NCI-H446 treated with DMSO at 0.1 percent for 48 hours (cell line): ENCODE measurements around the gene SLC28A1.
A peak's percentile ranks its signal among the peaks of the same experiment; 100 is the strongest.
"Not testable (repeated sequence)": the region's sequence is repeated elsewhere in the genome, so short reads cannot be mapped to it uniquely, and the experiment has no call there.

Experiments
- DNase-seq: peaks from one replicate; lab custom pipeline; 2025; lab: John Stamatoyannopoulos, UW

Gene SLC28A1

DNA sequence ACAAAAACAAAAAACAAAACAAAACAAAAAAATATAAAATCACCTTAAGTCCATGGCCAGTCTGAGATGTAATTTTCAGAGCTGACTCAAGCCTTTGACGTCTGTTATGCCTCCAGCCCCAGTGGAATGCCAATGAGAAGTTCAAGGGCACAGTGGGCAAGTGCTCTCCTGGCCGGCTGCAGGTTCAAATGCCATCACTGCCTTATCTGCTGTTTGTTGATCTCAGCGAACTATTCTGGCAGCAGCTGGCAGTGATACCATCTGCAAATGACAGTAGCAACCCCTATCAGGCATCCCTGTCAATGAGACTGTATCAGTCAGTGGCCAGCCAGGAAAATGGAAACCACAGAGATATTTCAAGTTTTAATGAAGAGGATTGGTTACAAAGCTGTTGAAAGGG lies 86.4 kb downstream of the SLC28A1 start:
- DNase-seq = no peak

DNA sequence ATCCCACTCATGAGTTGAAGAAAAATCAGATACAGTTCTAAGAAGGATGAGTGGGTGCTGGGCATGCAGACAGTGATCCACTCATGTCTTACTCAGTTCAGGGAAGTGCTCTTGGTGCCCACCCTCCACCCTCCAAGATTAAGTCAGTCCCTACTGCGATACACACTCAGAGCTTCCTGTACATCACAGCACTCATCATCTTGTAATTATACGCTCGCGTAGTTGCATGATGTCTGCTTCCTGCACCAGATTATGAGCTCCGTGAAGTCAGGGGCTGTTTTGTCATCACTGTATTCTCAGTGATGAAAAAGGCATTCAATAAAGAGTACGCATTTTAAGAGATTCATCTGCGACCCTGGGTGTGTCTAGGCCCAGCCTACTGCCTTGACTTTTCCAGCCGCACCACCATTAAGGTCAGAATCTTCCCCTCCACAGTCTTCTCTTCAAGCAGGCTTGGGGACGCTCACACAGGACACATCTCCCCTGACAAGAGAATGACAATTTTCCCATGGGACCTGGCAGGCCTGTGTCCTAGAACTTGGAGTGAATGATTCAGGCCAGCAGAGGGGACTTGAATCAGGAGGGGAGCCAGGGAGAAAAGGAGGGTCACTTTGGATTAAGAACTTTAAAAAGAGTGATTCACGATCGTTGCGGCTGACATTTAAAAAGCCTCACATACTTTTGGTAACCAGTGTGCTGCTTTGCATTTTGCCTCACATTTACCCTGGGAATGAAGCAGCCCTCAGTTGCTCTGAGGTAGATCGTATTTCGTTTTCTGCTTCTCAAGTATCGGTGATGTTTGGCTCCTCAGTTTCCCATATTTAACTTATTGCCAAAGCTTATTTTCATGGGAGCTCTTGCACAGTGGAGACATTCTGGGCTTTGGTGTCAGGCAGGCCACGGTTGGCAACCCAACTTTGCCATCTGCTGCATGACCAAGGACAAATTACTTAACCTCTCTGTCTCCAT lies 89.3 kb downstream of the SLC28A1 start:
- DNase-seq = no peak

DNA sequence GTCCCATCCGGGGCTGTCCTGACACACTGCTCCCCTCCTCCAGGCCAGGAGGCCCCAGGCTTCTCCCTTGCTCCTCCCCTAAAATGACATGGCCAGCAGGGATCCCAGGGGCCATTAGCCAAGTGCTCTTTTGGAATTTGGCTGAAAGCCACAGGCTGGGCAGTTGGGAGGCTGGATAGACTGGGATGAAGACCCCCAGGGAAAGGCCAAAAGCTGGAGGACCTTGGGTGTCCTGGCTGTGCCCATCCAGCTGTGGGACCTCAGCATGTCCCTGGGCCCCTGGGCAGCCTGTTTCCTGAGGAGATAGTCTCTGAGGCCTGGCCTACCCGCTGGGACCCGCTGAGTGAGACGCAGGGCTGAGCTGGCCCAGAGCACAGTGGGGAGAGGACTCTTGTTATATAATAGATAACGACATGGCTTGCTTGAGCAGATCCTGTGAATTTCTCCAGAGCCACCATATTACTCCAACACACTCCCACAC lies 91.4 kb downstream of the SLC28A1 start:
- DNase-seq = no peak

DNA sequence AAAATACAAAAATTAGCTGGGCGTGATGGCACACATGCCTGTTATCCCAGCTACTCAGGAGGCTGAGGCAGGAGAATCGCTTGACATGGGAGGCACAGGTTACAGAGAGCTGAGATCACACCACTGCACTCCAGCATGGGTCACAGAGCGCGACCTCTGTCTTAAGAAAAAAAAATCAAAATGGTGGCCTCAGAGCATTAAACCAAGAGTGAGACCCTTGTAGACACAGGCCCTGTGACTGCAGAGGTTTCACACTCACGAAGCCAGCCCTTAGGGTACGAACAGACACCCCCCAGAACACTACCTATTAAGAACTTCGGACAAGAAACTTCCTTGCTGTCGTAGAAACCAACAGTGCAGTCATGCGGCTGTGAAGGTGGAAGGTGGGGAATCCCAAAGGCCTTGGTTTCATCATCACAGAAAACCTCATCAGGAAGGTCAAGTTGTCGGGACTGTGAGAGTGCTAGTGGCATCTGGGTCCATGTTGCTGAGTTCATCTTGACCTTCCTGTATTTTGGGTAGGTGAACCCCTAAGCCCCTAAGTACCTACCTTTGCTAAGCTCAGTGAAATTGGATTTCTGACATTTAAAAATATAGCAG lies 92.4 kb downstream of the SLC28A1 start:
- DNase-seq = no peak

DNA sequence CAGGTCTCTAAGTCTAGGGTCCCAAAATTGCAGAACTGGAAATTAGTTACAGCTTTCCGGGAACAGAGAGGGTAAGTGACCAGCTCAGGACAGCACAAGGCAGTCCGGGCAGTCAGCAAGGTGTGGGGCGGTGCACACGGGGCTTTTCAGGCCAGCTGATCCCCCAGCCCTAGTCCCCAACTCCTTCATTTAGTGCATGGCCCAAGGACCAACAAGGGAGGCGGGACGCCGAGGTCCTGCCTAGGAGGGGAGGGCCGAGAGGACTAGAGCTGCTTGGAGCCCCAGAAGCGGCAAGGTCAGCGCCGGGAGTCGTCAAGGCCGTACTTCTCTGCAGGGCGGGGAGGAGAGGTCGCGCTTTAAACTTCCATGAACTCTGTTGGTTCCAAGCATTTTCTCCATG lies 95.2 kb downstream of the SLC28A1 start:
- DNase-seq = no peak

DNA sequence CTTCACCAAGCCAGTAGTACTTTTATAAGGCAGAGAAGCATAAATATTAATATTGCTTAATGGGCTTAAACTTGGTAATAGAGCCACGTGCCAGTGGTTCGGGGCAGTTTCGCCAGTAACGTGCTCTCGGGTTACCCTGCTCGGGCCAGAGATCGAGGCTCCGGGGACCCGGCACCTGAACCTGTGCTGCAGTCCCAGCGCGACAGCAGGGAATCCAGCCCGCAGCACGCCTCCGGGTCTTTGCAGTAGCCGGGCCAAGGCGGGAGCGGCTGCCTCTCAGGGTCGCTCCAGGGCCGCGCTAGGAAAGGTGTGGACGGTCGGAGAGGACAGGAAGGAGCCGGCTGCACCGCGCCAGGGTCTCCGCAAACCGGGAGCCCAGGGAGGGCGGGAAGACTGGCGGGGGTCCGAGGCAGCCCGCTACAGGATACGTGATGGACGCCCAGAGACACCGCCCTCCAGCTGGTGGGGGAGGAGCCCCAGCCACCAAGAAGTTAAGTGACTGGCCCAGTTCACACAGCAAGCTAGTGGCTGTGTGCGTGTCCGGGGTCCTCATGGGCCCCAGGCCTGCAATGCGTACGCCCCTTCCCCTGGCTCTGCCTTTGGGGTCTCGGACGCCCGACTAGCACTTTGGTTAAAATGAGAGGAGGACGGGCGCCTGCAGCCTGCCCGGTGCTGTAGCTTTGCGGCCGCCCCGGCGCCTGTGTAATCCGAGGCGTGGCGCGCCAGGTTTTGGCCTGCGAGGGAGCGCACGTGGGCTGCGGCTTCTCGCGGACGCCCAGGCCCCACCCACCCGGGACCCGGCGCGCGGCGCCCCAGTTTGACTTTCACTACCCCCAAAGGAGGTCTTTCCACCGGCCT lies 96.0 kb downstream of the SLC28A1 start:
- DNase-seq = peak; percentile 74

DNA sequence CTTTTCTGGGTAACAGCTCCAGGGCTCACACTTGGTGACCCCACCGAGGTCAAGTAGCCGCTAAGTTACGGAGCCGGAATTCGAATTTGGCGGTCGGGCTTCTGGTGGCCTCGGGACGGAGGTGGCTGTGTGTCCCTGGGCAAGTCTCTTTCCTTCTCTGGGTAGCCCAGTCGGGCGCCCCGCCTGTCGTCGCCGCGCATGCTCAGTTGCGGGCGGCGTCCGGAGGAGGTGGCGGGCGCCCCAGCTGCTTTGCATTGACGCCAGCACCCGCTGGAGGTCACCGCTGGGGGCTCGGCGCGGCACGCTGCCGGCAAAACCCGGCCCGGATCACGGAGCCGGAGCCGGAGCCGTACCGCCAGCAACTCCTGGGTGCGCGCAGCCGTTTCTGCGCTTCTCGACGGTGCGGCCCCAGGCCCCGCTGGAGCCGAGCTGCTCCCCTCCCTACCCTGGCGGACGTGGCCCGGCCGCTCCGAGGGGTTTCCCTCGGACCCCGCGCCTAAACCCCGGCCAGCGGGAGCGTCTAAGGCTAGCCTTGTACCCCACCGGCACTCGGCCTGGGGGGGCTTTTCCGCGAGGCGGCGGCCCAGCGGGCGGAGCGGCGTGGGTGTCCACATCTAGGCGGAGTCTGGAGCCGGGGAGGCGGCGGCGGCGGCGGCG lies 96.7 kb downstream of the SLC28A1 start:
- peak; percentile 84 for DNase-seq

DNA sequence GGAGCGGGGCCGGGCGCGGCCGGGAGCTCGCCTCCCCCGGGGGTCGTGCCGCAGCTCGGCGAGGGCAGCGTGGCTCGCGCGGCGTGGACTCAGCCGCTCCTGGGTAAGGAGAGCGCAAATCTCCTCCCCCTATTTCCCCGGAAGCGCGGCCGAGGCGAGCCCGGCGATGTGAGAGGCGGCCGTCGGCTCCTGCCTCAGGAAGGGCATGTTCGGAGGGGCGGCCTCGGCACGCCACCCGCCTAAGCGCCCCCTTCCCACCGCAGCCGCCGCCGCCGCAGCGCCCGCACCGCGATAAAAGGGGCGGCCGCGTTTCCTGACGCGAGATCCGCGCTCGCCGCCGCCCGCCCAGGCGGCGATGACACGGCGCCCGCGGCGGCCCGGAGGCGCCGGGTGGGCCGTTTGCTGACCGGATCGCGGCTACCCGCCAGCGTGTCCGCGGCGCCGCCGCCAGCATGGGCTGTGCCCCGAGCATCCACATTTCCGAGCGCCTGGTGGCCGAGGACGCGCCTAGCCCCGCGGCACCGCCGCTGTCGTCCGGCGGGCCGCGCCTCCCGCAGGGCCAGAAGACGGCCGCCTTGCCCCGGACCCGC lies 97.3 kb downstream of the SLC28A1 start, which contains the start of gene PDE8A:
Gene PDE8A, plus strand, starts transcription at position 146 of the 590 bp plus-strand sequence. Its CDS starts 307 bp downstream, at position 453.
- DNase-seq = no peak

DNA sequence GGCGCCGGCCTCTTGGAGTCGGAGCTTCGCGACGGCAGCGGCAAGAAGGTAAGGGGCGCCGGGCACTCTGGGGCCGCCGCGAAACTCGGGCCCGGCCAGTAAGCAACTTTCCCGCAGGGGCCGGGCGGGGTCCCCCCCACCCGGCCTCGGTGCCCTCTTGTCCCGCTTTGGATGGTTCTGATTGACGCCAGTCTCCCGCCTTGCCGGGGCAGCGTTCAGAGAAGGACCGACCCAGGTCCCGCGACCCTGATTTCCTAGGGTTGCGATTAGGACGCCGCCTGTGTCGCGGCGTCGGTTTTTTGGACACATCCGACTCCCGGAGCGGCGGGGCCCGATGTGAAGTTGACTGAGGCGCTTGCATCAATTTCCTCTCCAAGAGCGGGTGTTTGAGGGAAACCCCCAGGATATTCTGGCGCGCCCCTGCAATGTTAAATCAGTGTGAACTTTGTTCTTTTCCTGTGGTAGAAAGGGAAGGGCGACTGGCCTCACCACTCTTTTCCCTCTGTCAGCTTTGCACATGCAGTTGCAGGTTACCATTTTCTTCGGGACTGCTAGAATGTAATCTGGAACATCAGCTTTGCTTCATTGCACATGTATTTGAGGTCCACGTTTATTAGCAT lies 97.9 kb downstream of the SLC28A1 start:
- no peak for DNase-seq

DNA sequence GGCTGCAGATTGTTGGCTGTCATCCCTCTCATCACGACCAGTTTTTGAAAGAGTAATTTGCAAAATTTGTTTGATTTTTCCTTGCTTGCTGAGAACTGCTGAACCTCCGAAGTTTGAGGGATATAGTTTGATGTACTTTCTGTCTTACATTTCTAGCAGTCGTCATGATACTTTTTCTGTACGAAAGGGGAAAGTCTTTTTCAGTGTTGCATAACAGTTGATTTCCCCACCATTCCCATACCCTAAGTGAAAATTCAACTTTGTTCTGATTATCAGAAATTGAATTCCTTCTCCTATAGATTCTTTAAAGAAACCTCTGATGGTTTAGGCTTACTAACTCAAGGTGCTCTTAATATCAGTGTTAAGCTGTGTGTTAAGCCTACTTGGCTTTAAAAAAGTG lies 98.8 kb downstream of the SLC28A1 start:
- no peak for DNase-seq

DNA sequence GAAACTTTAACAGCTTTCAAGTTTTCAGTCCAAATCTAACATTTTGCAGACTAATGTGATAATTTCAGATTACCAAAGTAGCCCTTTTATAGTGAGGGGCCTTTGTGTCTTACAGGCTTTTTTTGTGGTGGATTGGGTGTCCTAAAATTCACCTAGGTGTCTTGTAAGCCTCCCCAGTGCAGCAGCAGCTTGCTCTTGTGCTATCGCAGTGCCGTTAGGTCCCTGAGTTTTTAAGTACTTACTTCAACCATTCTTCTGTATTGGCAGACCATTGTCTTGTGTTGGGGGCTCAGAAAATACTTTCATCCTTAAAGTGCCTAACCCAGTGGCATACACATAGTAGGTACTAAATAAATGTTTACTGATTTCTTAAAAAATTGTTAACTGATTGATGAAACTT lies 99.2 kb downstream of the SLC28A1 start:
- no peak for DNase-seq

DNA sequence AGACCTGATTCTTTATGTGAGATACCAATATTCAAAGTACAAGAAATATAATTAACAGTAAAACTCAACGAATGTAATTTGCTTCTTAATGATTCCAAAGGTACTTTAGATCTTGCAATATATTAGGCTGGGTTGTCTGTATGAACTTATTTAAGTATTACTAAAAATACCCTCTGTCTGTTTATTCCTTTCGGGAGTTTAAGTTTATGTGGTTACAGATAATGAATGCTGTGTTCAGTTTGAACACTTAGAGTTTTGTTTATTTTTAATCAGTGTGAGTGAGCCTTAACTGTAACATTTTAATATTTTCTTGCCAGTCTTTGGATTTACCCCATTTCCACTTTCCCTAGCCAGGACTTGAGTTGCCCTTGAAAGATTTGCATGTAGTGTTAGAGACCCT lies 100.7 kb downstream of the SLC28A1 start:
- DNase-seq = no peak

DNA sequence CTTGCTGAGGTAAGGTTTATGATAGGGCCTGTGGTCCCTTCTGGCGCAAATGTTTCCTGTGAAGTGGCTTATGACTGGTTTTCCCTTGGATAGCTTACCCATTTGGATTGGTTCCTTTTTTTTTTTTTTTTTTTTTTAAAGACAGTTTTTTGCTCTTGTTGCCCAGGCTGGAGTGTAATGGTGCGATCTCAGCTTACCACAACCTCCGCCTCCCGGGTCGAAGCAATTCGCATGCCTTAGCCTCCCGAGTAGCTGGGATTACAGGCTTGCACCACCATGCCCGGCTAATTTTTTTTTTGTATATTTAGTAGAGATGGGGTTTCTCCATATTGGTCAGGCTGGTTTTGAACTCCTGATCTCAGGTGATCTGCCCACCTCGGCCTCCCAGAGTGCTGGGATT lies 102.9 kb downstream of the SLC28A1 start:
- DNase-seq = not testable (repeated sequence)

DNA sequence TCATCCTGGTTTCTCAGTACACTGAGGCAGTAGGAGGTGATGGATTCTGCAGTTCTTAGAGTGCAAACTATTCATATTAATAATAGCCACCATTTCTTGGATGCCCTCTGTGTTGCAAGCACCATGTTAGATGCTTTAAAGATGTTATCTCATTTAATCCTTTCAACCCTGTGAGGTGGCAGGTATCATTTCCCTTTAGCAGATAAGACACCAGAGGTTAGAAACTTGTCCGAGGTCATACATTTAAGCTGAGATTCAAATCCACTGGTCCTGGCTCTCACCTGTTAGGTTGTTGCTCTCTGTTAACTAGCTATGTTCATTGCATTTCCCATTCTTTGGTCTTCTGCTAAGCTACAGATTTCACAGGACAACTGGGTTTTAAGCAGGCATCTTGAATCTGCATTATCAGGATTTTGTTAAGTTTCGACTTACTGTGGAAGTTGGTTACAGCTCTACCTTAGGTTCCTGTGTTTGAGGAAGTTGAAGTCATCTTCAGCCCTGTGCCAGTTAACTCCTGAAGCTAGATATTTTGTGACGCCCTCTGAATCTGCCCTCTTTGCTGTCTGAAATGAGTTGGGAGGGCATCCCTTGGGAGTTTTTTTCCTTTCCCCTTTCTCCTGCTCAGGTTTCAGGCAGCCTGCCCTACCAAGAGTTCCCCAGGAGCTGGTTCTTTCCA lies 103.6 kb downstream of the SLC28A1 start:
- no peak for DNase-seq

DNA sequence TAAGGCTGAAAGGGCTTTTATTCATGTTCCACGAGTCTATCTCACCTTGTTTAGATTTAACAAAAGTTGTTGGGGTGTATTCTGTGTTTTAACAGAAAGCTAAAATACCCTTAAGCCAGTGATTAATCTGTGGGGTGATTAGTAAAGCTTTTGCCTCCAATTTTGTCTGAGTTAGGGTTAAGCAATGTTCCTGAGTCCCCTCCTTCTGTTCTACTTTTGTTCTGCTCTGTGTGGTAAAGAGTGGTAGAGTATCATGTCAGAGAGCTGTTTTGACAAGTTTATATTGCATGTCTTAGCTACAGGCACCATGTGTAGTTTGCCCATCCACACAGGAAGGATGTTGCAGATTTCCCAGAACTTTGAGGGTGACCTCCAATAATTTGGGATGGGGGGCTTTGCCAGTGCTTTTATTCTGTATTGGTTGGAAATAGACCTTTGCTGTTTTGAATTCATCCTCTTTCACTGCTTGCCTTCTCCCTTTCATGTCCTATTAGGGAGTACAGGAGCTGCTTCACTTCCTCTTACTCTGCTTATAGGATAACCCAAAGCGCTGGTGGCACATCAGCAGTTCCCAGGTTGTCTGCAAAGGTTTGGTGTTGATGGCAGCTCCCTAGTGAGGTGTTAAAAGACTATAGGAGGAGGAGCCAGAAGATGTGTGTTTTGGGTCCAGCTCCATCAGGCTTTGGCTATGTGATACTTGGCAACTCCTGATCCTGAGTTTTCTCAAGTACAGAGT lies 104.6 kb downstream of the SLC28A1 start:
- no peak for DNase-seq

DNA sequence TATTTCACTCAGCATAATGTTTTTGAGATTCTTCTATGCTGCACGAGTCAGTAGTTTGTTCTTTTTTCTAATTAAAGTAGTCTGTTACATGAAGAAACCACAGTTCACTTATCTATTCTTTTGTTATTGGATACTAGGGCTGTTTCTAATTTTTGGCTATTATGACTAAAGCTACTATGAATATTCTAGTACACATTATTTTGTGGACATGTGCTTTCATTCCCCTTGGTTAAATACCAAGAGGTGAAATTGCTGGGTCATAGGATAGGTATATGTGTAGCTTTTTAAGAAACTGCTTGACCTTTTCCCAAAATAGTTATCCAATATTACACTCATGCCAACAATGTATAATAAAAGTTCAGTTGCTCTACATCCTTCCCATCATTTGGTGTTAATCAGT lies 106.0 kb downstream of the SLC28A1 start:
- DNase-seq = no peak

DNA sequence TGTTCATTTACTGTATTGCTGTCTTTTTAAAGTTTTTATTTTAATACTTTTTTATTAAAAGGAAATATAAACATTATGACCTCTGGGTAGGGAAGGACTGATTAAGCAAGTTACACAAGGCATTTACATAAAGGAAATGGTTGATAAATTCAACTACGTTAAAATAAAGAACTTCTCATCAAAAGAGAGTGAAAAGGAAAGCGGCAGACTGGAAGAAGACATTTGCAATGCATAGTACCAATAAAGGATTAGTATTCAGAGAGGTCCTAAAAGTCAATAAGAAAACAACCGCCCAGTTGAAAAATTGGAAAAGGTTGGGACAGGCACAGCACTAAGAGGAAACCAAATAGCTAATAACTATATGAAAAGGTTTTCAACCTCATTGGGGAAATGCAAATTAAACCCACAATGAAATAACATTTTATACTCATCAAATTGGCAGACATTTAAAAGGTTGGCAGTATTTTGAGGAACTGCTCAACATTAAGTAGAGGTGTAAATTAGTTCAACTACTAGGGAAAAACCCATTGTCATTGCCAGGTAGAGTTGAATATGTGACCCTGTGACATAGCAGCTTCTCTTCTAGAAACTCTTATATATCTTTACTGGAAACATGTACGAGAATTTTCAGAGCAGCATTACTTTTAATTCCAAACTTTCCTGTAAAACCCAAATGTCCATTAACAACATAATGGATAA lies 106.7 kb downstream of the SLC28A1 start:
- no peak for DNase-seq

DNA sequence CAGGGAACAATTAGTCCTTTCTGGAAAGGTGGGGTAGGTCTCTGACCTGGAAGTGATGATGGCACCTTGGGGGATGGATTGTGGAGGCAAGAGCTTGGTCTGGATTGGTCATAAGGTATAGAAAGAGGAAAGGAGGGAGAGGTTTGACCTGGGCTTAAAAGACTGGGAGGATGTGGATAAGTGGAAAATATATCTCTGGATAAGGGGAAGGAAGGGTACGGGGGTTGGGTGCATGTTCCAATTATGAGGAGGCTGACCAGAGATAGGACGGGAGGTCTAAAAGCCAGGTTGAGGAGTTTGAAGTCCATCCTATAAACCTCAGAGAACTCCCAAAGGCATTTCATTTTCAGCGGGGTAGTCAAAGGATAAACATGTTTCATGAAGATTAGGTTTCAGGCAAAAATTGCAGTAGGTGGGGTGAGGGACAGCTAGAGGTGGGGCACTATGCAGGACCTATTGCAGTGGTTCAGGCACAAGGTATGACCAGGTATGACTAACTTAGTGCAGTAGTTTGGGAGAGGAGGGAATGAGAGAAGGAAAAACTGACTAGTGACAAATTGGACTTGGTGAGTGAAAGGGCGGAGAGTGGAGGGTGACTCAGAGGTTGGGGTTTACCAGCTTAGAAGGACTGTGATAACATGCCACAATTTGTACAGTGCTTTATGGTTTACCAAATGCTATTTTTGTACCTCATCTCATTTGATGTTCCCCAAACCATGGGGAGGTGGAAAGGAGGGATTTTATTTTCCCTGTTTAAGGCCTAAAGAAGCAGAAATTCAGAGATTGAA lies 107.9 kb downstream of the SLC28A1 start:
- DNase-seq = no peak
